Lower lobe of right lung (tissue), 2 donors: ENCODE measurements around the gene TOX2. TPM values are rescaled to one million over a fixed set of nuclear protein-coding genes. Genes with fewer than 3 reads are reported as not detected.

Experiments
- ATAC-seq, 2 donors: fragments of 200-7000 bp; cut with Tn5 transposase; one replicate each; pipeline ENCODE4 v1.9.1; 2020 to 2022; ENCODE audit warnings: mild to moderate bottlenecking in 2 of 2, moderate library complexity in 2 of 2
- DNase-seq: peaks from one replicate; pipeline ENCODE4 v3.0.0-alpha.2; 2020
- H3K27ac ChIP-seq: fragments of 200-600 bp; one replicate; pipeline ENCODE4 v1.8.0; 2022
- H3K27me3 ChIP-seq: fragments of 200-600 bp; one replicate; pipeline ENCODE4 v1.8.0; 2022; ENCODE audit warnings: low read depth
- H3K36me3 ChIP-seq: fragments of 200-600 bp; one replicate; pipeline ENCODE4 v1.8.0; 2022; ENCODE audit warnings: mild to moderate bottlenecking
- H3K4me1 ChIP-seq: fragments of 200-600 bp; one replicate; pipeline ENCODE4 v1.8.0; 2022
- H3K4me3 ChIP-seq: fragments of 200-600 bp; one replicate; pipeline ENCODE4 v1.8.0; 2022; ENCODE audit warnings: mild to moderate bottlenecking
- H3K9me3 ChIP-seq: fragments of 200-600 bp; one replicate; pipeline ENCODE4 v1.8.0; 2022
- intact Hi-C: fragments of 100-400 bp; cut with DNase I; formaldehyde crosslinking; loops from one replicate; pipeline ENCODE4 v1.11.0; 2022
- total RNA-seq: library from RNA; stranded (reverse); fragmentation: NEBNext Ultra II Directional; extraction: Animal tissue kit (Norgen Biotek cat#: 25700); gene quantifications from one replicate; pipeline ENCODE4 v1.2.1, GENCODE V29; 2021
- TF ChIP-seq, protein P1 (sequence below): fragments of 200-600 bp; IDR thresholded peaks from one replicate; pipeline ENCODE4 v1.8.0; 2022; ENCODE audit warnings: antibody characterized with exemption, mild to moderate bottlenecking
- donor health status: DM: no; HTN: yes; CAD: no; lungs with severe emphysema.

TOX2 gene
- total RNA-seq, 1 donor from 2014 or later = 16.3 TPM

DNA sequence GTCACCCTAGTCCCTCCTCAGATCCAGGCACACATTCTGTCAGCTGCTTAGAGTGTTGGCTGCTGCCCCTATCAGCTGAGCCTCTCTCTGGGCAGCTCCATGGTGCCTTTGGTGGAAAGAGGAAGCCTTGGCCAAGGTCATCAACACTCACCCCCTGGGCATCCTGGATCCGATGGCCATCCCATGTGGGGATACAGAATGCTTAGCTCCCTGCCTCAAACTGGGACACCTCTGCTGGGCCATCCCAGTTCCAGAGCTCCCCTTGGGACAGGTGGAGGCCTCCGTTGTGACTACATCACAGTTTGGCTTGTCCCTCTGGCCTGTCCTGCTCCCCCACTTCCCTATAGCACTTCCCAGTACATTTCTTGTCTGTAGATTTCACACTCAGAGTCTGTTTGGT, 45.6 kb downstream of the TOX2 start:
- H3K27ac ChIP-seq = no peak overlapping the region
- TF ChIP-seq, protein P1, sequence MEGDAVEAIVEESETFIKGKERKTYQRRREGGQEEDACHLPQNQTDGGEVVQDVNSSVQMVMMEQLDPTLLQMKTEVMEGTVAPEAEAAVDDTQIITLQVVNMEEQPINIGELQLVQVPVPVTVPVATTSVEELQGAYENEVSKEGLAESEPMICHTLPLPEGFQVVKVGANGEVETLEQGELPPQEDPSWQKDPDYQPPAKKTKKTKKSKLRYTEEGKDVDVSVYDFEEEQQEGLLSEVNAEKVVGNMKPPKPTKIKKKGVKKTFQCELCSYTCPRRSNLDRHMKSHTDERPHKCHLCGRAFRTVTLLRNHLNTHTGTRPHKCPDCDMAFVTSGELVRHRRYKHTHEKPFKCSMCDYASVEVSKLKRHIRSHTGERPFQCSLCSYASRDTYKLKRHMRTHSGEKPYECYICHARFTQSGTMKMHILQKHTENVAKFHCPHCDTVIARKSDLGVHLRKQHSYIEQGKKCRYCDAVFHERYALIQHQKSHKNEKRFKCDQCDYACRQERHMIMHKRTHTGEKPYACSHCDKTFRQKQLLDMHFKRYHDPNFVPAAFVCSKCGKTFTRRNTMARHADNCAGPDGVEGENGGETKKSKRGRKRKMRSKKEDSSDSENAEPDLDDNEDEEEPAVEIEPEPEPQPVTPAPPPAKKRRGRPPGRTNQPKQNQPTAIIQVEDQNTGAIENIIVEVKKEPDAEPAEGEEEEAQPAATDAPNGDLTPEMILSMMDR = no peak
- intact Hi-C loops = no loop called here
- H3K27me3 ChIP-seq = peaks cover 4% of the 10 kb centered on the region
- DNase-seq (no peak), ATAC-seq (no peak)
- H3K4me3 ChIP-seq = no peak overlapping the region
- peaks cover 59% of the 10 kb centered on the region for H3K4me1 ChIP-seq
- H3K36me3 ChIP-seq = no peaks in the 10 kb centered on the region
- no peaks in the 10 kb centered on the region for H3K9me3 ChIP-seq

DNA sequence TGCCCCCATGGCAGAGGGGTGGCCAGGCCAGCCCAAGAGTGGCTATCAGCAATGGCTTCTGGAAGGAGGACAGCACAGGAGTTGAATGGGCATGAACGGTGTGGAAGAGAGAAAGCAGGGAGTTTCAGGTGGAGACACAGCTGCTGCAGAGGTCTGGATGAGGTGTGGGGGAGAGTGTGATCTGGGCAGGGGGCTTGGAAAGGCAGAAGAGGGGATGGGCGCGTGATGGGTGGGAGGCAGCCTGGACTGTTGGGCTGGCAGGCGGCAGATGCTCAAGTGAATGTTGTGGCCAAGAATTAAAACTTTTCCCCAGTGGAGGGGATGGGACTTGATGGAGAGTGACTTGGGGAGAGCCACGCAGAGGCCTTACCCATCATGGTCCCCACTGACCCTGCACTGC, 46.5 kb downstream of the TOX2 start:
- peaks cover 51% of the 10 kb centered on the region for H3K4me1 ChIP-seq
- no peak overlapping the region for H3K4me3 ChIP-seq
- H3K9me3 ChIP-seq = no peaks in the 10 kb centered on the region
- H3K27ac ChIP-seq = no peak overlapping the region
- H3K27me3 ChIP-seq = peaks cover 4% of the 10 kb centered on the region
- ATAC-seq (no peak), DNase-seq (no peak)
- intact Hi-C loops = no loop called here
- no peaks in the 10 kb centered on the region for H3K36me3 ChIP-seq
- TF ChIP-seq, protein P1 = no peak

DNA sequence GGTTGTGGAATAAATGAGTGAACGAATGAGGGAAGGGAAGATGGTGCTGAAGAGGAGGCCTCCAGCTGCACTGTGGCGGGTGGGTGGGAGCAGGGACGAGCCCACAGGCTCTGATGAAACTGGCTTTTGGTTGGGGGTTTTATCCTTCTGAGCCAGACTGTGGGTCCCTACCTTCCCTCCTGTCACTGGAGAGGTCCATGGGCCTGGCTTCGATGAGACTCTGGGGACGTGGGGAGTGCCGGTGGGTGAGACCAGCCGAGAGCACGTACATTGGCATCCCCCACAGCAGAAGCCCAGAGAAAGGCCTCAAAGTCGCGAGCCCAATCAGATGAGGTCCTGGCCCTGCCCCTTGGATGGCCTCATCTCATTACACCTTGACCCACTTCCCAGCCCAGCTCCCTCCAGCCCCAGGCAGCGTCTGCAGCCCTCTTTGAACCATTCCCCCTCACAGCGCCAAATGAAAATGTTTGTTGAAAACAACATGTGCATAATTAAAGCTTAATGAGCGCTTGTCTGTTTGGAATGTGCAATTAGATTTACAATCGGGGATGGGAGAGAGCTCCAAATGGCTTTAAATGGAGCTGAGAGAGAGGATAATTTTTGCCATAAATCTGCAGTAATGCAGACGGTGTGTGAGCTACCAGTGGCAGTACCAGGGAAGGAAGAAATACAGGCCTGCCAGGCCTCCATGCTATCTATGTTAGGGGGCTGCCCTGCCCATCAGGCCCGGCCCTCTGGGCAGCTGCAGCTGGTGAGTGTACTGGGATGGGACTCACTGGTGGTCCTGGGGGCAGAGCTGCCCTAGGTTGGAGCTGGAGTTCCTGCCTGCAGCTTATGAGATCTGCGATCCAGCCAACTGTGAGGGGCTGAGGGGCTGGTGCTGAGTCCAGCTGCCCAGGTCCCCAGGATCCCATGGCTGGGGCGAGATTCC, 47.2 kb downstream of the TOX2 start:
- H3K27me3 ChIP-seq = peaks cover 4% of the 10 kb centered on the region
- no peak for ATAC-seq
- intact Hi-C loops = no loop called here
- no peak for DNase-seq
- peaks cover 45% of the 10 kb centered on the region for H3K4me1 ChIP-seq
- no peaks in the 10 kb centered on the region for H3K9me3 ChIP-seq
- no peaks in the 10 kb centered on the region for H3K36me3 ChIP-seq
- no peak overlapping the region for H3K27ac ChIP-seq
- no peak overlapping the region for H3K4me3 ChIP-seq
- TF ChIP-seq, protein P1 = no peak

DNA sequence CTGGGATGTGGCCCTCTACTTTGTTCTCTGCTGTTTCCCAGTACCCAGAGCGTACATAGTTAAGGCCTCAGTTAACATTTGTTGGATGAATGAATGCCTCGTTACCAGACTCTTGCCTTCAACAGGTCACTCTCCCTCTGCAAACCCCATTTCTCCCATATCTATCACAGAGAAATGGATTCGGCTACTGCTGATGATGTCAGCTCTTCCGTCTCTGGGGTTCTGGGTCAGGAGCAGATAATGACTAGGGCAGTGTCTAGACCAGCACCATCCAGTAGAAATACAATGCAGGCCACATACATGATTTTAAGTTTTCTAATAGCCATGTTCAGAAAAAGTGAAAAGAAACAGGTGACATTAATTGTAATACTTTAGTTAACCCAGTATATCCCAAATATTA, 47.9 kb downstream of the TOX2 start:
- TF ChIP-seq, protein P1 = no peak
- Histone ChIP-seq H3K4me3 (no peak overlapping the region), H3K27ac (no peak overlapping the region), H3K36me3 (no peaks in the 10 kb centered on the region), H3K4me1 (peaks cover 45% of the 10 kb centered on the region), H3K27me3 (peaks cover 4% of the 10 kb centered on the region), H3K9me3 (no peaks in the 10 kb centered on the region)
- ATAC-seq (no peak), DNase-seq (no peak)
- intact Hi-C loops = no loop called here

DNA sequence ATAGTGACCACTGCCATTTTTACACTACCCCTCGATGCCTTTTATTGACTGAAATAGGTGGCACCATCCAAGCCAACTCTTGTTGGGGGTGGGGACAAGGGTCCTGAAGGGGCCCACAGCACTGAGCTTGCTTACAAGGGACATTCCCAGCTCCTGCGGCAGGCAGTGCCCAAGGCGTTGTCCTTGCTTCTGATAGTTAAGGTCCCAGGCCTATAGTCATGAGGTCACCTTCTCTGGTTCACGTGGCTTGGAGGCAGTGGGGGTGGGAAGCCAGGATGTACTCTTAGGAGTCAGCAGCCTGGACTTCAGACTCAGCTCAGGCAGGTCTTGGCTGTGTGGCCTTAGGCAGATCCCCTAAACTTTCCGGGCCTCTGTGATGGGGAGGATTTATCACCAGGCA, 48.6 kb downstream of the TOX2 start:
- H3K9me3 ChIP-seq = no peaks in the 10 kb centered on the region
- DNase-seq (no peak), ATAC-seq (no peak)
- intact Hi-C loops = no loop called here
- H3K27me3 ChIP-seq = peaks cover 4% of the 10 kb centered on the region
- H3K36me3 ChIP-seq = no peaks in the 10 kb centered on the region
- peaks cover 43% of the 10 kb centered on the region for H3K4me1 ChIP-seq
- no peak overlapping the region for H3K4me3 ChIP-seq
- H3K27ac ChIP-seq = no peak overlapping the region
- TF ChIP-seq, protein P1 = no peak
